PC-3 (cell line): ENCODE results near the gene GBF1.

Source experiments
- CTCF ChIP-seq: fragments of 300-600 bp; sonication (generic); conservative IDR thresholded peaks from 2 replicates; pipeline ENCODE4 v1.5.1; 2017; ENCODE audit warnings: antibody characterized with exemption, low read depth, mild to moderate bottlenecking, low read length
- EZH2phosphoT487 ChIP-seq: fragments of 300-600 bp; sonication (generic); IDR thresholded peaks from 2 replicates; pipeline ENCODE4 v1.6.1; 2018; ENCODE audit warnings: mild to moderate bottlenecking, antibody characterized with exemption, low read length, borderline replicate concordance

- TF ChIP-seq CTCF, result no peak
- no peak for TF ChIP-seq EZH2phosphoT487
Measured at GRCh38 chr10:102379383-102379782, 134.1 kb downstream of the GBF1 start.
